Loucy (cell line): Measurements from ENCODE around the gene DOC2B.

Source experiments
- H2AFZ ChIP-seq: fragments of 200-600 bp; sonication (generic); 2 replicates; pipeline ENCODE4 v1.6.0; 2016; ENCODE audit warnings: antibody characterized with exemption, mild to moderate bottlenecking, low read length, moderate library complexity
- H3F3A ChIP-seq: fragments of 200-600 bp; 2 replicates; pipeline ENCODE4 v1.6.0; 2016; ENCODE audit warnings: antibody characterized with exemption, low read depth, mild to moderate bottlenecking
- H3K27me3 ChIP-seq: fragments of 200-600 bp; sonication (generic); 2 replicates; pipeline ENCODE4 v1.6.1; 2014; ENCODE audit warnings: low read length, mild to moderate bottlenecking; ENCODE audit not compliant: insufficient read depth, poor library complexity, severe bottlenecking
- H3K36me3 ChIP-seq: fragments of 200-600 bp; sonication (generic); 2 replicates; pipeline ENCODE4 v1.6.1; 2016; ENCODE audit warnings: low read length; ENCODE audit not compliant: insufficient read depth
- H3K4me1 ChIP-seq: fragments of 200-600 bp; sonication (generic); 2 replicates; pipeline ENCODE4 v1.5.1; 2014; ENCODE audit warnings: low read length, mild to moderate bottlenecking; ENCODE audit not compliant: insufficient read depth, poor library complexity, severe bottlenecking
- H3K4me2 ChIP-seq: fragments of 200-600 bp; sonication (generic); 2 replicates; pipeline ENCODE4 v1.6.0; 2014; ENCODE audit warnings: antibody characterized with exemption, low read length, low read depth, mild to moderate bottlenecking; ENCODE audit not compliant: poor library complexity, severe bottlenecking
- H3K4me3 ChIP-seq: fragments of 200-600 bp; sonication (generic); 2 replicates; pipeline ENCODE4 v1.5.1; 2014; ENCODE audit warnings: low read length, mild to moderate bottlenecking, mixed read lengths; ENCODE audit not compliant: poor library complexity, severe bottlenecking
- H3K79me2 ChIP-seq: fragments of 200-600 bp; sonication (generic); 2 replicates; pipeline ENCODE4 v1.6.1; 2014; ENCODE audit warnings: low read length; ENCODE audit not compliant: insufficient read depth
- H3K9ac ChIP-seq: fragments of 200-600 bp; sonication (generic); 2 replicates; pipeline ENCODE4 v1.6.0; 2014; ENCODE audit warnings: mild to moderate bottlenecking, low read depth, low read length, moderate library complexity; ENCODE audit not compliant: poor library complexity, severe bottlenecking
- H3K9me2 ChIP-seq: fragments of 200-600 bp; sonication (generic); replicated peaks from 2 replicates; pipeline ENCODE4 v1.6.1; 2016; ENCODE audit warnings: low read depth, low read length, mixed read lengths
- H3K9me3 ChIP-seq: fragments of 200-600 bp; sonication (generic); 2 replicates; pipeline ENCODE4 v1.6.1; 2014; ENCODE audit warnings: mild to moderate bottlenecking, antibody characterized with exemption, low read length, low read depth; ENCODE audit not compliant: insufficient read depth
- H4K20me1 ChIP-seq: fragments of 200-600 bp; sonication (generic); 2 replicates; pipeline ENCODE4 v1.6.0; 2014; ENCODE audit warnings: antibody characterized with exemption, low read length, mild to moderate bottlenecking; ENCODE audit not compliant: insufficient read depth, poor library complexity, severe bottlenecking
- EZH2phosphoT487 ChIP-seq: fragments of 200-600 bp; IDR thresholded peaks from 2 replicates; pipeline ENCODE4 v1.6.1; 2018; ENCODE audit warnings: antibody characterized with exemption, mild to moderate bottlenecking, moderate library complexity, borderline replicate concordance
- TF ChIP-seq, protein P1 (sequence below): fragments of 200-600 bp; sonication (generic); conservative IDR thresholded peaks from 2 replicates; pipeline ENCODE4 v1.5.1; 2014; ENCODE audit warnings: mild to moderate bottlenecking, antibody characterized with exemption, low read length

Gene DOC2B

GRCh38 chr17:194828-195602 is 13.6 kb upstream of the DOC2B start:
- H3K79me2 ChIP-seq = no peaks in the 10 kb centered on the region
- no peaks in the 10 kb centered on the region for H4K20me1 ChIP-seq
- no peaks in the 10 kb centered on the region for H3F3A ChIP-seq
- TF ChIP-seq, protein P1, sequence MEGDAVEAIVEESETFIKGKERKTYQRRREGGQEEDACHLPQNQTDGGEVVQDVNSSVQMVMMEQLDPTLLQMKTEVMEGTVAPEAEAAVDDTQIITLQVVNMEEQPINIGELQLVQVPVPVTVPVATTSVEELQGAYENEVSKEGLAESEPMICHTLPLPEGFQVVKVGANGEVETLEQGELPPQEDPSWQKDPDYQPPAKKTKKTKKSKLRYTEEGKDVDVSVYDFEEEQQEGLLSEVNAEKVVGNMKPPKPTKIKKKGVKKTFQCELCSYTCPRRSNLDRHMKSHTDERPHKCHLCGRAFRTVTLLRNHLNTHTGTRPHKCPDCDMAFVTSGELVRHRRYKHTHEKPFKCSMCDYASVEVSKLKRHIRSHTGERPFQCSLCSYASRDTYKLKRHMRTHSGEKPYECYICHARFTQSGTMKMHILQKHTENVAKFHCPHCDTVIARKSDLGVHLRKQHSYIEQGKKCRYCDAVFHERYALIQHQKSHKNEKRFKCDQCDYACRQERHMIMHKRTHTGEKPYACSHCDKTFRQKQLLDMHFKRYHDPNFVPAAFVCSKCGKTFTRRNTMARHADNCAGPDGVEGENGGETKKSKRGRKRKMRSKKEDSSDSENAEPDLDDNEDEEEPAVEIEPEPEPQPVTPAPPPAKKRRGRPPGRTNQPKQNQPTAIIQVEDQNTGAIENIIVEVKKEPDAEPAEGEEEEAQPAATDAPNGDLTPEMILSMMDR = no peak
- TF ChIP-seq EZH2phosphoT487 = no peak
- H3K9me2 ChIP-seq = no peaks in the 10 kb centered on the region
- peaks cover 14% of the 10 kb centered on the region; the same call in 1 of the 2 replicates for H3K9me3 ChIP-seq
- no peak overlapping the region for H2AFZ ChIP-seq
- no peak overlapping the region for H3K4me2 ChIP-seq
- no peaks in the 10 kb centered on the region for H3K27me3 ChIP-seq
- no peaks in the 10 kb centered on the region for H3K4me1 ChIP-seq
- no peak overlapping the region for H3K4me3 ChIP-seq
- no peak overlapping the region for H3K9ac ChIP-seq
- H3K36me3 ChIP-seq = no peaks in the 10 kb centered on the region

DNA sequence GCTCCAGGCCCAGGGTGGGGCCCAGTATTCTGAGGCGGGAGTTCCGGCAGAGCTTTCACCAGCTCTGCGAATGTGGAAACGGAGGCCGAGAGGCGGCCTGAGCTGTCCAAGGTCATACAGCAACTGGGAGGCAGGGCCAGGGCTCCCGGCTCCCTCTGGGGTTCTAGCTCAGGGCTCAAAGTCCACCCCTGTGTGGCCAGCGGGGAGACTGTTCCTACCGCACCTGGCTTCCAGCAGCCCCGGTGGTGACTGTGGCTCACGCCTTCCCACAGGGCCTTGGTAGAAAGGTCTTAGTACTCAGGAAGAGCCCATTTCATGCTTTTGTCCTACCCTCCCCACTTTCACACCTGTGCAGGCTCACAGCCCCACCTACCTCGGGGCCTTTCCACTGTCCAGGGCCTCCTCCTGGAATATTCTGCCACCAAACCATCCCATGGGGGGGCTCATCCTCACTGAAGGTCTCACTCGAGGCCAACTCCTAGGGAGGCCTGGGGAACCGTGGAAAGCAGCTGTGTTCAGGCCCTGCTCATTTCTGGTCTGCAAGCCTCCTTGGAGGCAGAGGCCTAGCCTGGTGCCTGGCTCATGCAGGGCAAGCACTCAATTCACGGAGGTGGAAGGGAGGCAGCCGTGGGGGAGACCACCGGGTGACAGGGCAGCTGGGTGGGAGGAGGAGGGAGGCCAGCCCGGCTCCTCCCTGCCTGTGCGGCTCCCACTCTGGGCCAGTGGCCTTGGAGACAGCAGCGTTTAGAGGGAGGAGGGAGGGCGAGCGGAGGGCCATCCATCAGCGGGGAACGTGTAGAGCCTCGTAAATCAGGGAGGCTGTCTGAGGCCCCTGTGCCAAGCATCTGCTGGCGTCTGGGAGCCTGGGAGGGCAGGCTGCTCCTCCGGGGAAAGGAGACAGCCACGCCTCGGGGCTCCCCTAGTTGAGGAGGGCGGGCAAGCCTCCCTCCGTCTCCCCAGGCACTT is 12.7 kb upstream of the DOC2B start:
- Histone ChIP-seq H3K4me1 (no peaks in the 10 kb centered on the region), H3K9ac (no peak overlapping the region), H3F3A (no peaks in the 10 kb centered on the region), H3K36me3 (no peaks in the 10 kb centered on the region), H2AFZ (no peak overlapping the region), H3K9me2 (no peaks in the 10 kb centered on the region), H3K27me3 (no peaks in the 10 kb centered on the region), H3K9me3 (peaks cover 14% of the 10 kb centered on the region; the same call in 1 of the 2 replicates), H3K4me2 (no peak overlapping the region), H3K4me3 (no peak overlapping the region), H4K20me1 (no peaks in the 10 kb centered on the region), H3K79me2 (no peaks in the 10 kb centered on the region)
- TF ChIP-seq, protein P1 = no peak
- no peak for TF ChIP-seq EZH2phosphoT487

DNA sequence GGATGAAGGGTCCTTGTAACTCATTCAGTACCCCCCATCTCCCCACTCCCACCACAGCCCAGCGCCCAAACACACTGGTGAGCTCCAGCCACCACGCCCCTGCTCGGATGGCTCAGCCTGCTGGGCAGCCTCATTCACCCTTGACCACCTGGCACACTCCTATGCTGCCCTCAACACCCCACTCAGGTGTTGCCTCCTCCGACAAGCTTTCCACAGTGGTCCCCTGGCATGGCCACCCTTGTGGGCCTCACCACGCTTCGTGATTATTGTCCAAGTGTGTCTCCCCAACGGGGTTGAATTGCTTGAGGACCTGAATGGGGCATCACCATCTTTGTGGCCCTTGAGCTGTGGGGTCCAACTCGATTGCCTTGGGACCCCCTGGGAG is 12.0 kb upstream of the DOC2B start:
- no peak overlapping the region for H3K9ac ChIP-seq
- H3K9me2 ChIP-seq = no peaks in the 10 kb centered on the region
- peaks cover 14% of the 10 kb centered on the region; the same call in 1 of the 2 replicates for H3K9me3 ChIP-seq
- no peaks in the 10 kb centered on the region for H4K20me1 ChIP-seq
- H3K36me3 ChIP-seq = no peaks in the 10 kb centered on the region
- no peaks in the 10 kb centered on the region for H3F3A ChIP-seq
- H3K4me1 ChIP-seq = no peaks in the 10 kb centered on the region
- no peaks in the 10 kb centered on the region for H3K79me2 ChIP-seq
- H3K4me3 ChIP-seq = no peak overlapping the region
- H3K27me3 ChIP-seq = no peaks in the 10 kb centered on the region
- no peak overlapping the region for H3K4me2 ChIP-seq
- no peak overlapping the region for H2AFZ ChIP-seq
- no peak for TF ChIP-seq EZH2phosphoT487
- TF ChIP-seq, protein P1 = no peak
